ENCODE data around the gene SULT2B1. TPM values are rescaled to one million over a fixed set of nuclear protein-coding genes. Genes with fewer than 3 reads are reported as not detected.

Gene SULT2B1
- total RNA-seq: not detected

DNA sequence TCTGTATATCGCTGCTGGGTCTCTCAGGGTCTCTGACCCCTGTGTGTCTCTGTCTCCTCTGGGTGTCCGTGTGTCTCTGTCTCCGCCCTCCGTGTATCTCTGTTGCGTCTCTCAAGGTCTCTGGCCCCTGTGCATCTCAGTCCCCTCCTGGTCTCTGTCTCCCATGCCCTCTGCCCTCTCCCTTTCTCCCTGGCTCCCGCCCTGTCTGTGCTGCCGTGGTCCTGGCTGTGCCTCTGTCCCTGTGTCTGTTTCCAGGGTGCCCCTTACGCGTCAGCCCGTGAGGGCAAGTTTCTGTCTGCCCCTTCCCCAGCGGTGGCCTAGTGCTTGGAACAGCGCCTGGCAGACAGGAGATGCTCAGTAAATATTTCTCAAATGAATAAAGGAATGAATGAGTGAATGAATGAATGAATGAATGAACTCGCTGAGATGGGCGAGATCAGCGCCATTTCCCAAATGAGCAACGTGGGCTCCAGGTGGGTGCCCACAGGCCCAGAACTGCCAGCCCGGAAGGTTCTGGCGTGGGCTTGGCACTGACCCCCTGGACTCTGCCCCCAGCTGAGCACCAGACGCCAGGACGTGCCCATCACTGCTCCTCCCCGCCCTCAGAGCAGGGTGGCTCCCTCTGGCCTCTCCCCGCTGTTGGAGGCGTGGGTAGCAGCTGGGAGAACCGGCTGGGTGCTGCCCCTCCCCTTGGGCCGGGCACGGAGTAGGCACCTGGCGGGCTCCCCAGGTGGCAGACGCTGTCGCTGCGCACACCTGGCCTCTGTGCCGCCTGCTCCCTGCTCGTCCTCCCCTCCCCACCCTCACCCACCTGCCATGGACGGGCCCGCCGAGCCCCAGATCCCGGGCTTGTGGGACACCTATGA, at the start of gene SULT2B1:
Gene SULT2B1 (plus strand): TSS at position 736 of the 866 bp plus-strand sequence. CDS start 81 bp downstream, at position 817.

DNA sequence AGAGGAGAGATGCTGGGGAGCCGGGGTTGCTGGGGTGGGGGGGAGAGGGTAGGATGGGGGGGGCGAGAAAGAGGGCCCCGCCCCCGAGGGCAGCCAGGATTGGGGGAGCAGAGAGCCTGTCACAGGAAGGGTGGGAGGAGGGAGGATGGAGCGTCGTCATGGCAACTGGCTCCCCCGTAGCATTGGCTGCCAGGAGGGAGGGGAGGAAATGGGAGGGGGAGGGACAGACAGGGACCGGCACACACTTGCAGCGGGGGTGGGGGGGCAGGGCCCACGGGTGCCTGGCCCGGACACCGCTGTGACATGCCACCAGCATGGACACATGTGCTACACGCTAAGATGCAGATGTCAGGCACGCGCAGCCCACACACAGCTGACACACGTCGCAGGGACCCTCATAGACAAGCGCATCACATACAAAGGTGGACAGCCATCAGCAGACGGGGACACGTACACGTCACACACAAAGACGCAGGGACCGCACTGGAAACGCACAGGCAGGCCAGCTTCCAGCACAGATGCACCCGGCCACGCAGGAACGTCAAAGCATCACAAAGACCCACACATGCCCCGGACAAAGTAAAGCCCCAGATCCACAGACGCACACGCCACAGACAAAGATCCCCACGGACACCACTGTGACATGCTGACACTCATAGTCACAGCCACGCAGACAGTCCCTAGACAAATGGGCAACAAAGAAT, 40.0 kb upstream of the SULT2B1 start, which contains the start of gene LMTK3:
Gene LMTK3 (minus strand): TSS at position 36 of the 704 bp plus-strand sequence. CDS start 259 bp downstream, outside the sequence.

GRCh38 chr19:48606463-48607358, 54.7 kb downstream of the SULT2B1 start, which contains the start of gene SPACA4:
Gene SPACA4, plus strand, starts transcription at chr19:48606742. Its CDS starts 237 bp downstream, at chr19:48606979.

GRCh38 chr19:48614436-48615230, 62.7 kb downstream of the SULT2B1 start, which contains the start of gene FAM83E:
Gene FAM83E, minus strand, starts transcription at chr19:48615076. Its CDS starts 1,704 bp downstream, at chr19:48613372.

DNA sequence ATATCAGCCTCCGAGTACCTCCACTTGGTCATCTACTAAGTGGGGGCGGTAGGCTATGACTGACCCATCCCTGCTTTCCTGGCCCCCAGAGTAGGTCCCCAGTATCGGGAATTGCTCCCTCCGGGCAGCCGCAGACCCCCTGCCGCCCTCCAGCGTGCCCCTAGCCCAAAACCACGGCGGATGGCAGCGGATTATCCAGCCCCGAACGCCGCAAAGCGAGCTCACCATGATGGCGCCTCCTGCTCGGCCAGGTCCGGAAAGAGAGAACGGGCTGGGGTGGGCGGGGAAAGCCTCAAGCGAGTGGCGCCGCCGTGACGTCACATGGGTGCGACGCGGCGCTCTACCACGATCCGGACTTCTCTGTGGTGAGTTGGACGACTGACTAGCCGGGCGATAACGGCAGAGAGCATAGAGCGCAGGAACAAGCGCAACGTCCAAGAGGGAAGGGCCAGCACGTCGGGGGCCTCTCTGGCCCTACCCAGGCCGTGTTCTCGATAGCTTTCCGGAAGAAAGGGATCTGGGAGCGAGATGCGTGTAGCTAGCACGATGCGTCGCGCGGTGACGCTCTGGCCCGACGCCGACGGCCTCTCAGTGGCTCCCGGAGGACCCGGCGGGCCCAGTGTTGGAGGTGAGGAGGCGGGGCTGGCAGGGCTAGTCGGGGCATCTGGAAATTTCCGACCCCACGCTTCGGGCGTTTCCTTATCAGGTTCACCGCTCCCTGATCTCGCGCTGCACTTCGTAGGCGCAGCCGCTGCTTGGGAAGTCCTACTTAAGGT, 67.1 kb downstream of the SULT2B1 start, which contains the start of the genes RPL18 and SPHK2:
Gene RPL18 (minus strand): TSS at position 263 of the 776 bp plus-strand sequence. CDS start 35 bp downstream, at position 228.
Gene SPHK2 (plus strand): TSS at position 591 of the 776 bp plus-strand sequence. CDS start 1,009 bp downstream, outside the sequence.

GRCh38 chr19:48636859-48637448, 85.0 kb downstream of the SULT2B1 start, which contains the start of gene DBP:
Gene DBP, minus strand, starts transcription at chr19:48637379. Its CDS starts 385 bp downstream, at chr19:48636994.

GRCh38 chr19:48646001-48646721, 94.2 kb downstream of the SULT2B1 start, which contains the start of gene CA11:
Gene CA11, minus strand, starts transcription at chr19:48646187. Its CDS starts 555 bp downstream, at chr19:48645632.

Other genes with a start within 250 kb of the SULT2B1 start
- gene EMP3, start 226.6 kb upstream of the SULT2B1 start, total RNA-seq: 3.1 TPM
- 2.8 TPM for gene TMEM143, start 188.2 kb upstream of the SULT2B1 start, total RNA-seq
- gene SYNGR4, start 187.8 kb upstream of the SULT2B1 start, total RNA-seq: not detected
- 25.4 TPM for gene KDELR1, start 160.6 kb upstream of the SULT2B1 start, total RNA-seq
- 4.1 TPM for gene GRIN2D, start 158.5 kb upstream of the SULT2B1 start, total RNA-seq
- gene GRWD1, start 106.2 kb upstream of the SULT2B1 start, total RNA-seq: 8.1 TPM
- gene KCNJ14, start 96.6 kb upstream of the SULT2B1 start, total RNA-seq: 1.6 TPM
- 77.0 TPM for gene CYTH2, start 82.8 kb upstream of the SULT2B1 start, total RNA-seq
- gene LMTK3, start 40.3 kb upstream of the SULT2B1 start, total RNA-seq: 16.6 TPM
- not detected for gene SPACA4, start 54.6 kb downstream of the SULT2B1 start, total RNA-seq
- not detected for gene FAM83E, start 62.9 kb downstream of the SULT2B1 start, total RNA-seq
- 1,067 TPM for gene RPL18, start 67.0 kb downstream of the SULT2B1 start, total RNA-seq
- 11.9 TPM for gene SPHK2, start 67.3 kb downstream of the SULT2B1 start, total RNA-seq
- 4.1 TPM for gene DBP, start 85.2 kb downstream of the SULT2B1 start, total RNA-seq
- 7.8 TPM for gene CA11, start 94.0 kb downstream of the SULT2B1 start, total RNA-seq
- not detected for gene NTN5, start 120.8 kb downstream of the SULT2B1 start, total RNA-seq
- gene FUT2, start 143.8 kb downstream of the SULT2B1 start, total RNA-seq: not detected
- gene MAMSTR, start 167.6 kb downstream of the SULT2B1 start, total RNA-seq: 1.3 TPM
- 7.5 TPM for gene RASIP1, start 188.4 kb downstream of the SULT2B1 start, total RNA-seq
- not detected for gene IZUMO1, start 194.7 kb downstream of the SULT2B1 start, total RNA-seq
- gene FUT1, start 200.5 kb downstream of the SULT2B1 start, total RNA-seq: 0.31 TPM
- not detected for gene FGF21, start 203.4 kb downstream of the SULT2B1 start, total RNA-seq

Measured in parietal lobe (tissue), 1 donor.